Smooth muscle cell (in vitro differentiated cells): Measurements from ENCODE around the gene PGK1. TPM values are rescaled to one million over a fixed set of nuclear protein-coding genes. Genes with fewer than 3 reads are reported as not detected.
"Not testable (repeated sequence)": the region's sequence is repeated elsewhere in the genome, so short reads cannot be mapped to it uniquely, and the experiment has no call there.

Experiments
- DNase-seq: peaks from one replicate; lab custom pipeline; 2025; ENCODE audit not compliant: unreplicated experiment; lab: John Stamatoyannopoulos, UW
- H2AFZ ChIP-seq: fragments of 200-600 bp; sonication (generic); 2 replicates; pipeline ENCODE4 v1.6.0; 2016; ENCODE audit warnings: antibody characterized with exemption, low read depth, mild to moderate bottlenecking
- H3F3A ChIP-seq: fragments of 200-600 bp; sonication (generic); 2 replicates; pipeline ENCODE4 v1.6.0; 2017; ENCODE audit warnings: antibody characterized with exemption, low read depth
- H3K27ac ChIP-seq: fragments of 200-600 bp; sonication (generic); 2 replicates; pipeline ENCODE4 v1.5.1; 2016; ENCODE audit warnings: low read depth, mild to moderate bottlenecking
- H3K27me3 ChIP-seq: fragments of 200-600 bp; sonication (generic); 2 replicates; pipeline ENCODE4 v1.6.1; 2016; ENCODE audit warnings: low read depth, mild to moderate bottlenecking
- H3K36me3 ChIP-seq: fragments of 200-600 bp; sonication (generic); 2 replicates; pipeline ENCODE4 v1.5.1; 2016; ENCODE audit warnings: low read depth
- H3K4me1 ChIP-seq: fragments of 200-600 bp; sonication (generic); 2 replicates; pipeline ENCODE4 v1.5.1; 2016; ENCODE audit warnings: low read depth
- H3K4me2 ChIP-seq: fragments of 200-600 bp; sonication (generic); 2 replicates; pipeline ENCODE4 v1.6.0; 2016; ENCODE audit warnings: mild to moderate bottlenecking
- H3K4me3 ChIP-seq: fragments of 200-600 bp; sonication (generic); 2 replicates; pipeline ENCODE4 v1.5.1; 2016; ENCODE audit warnings: mild to moderate bottlenecking
- H3K79me2 ChIP-seq: fragments of 200-600 bp; sonication (generic); 2 replicates; pipeline ENCODE4 v1.6.0; 2016; ENCODE audit warnings: low read depth, mild to moderate bottlenecking
- H3K9ac ChIP-seq: fragments of 200-600 bp; sonication (generic); 2 replicates; pipeline ENCODE4 v1.6.0; 2016; ENCODE audit warnings: low read depth
- H3K9me3 ChIP-seq: fragments of 200-600 bp; sonication (generic); replicated peaks from 2 replicates; pipeline ENCODE4 v1.5.1; 2016; ENCODE audit warnings: low read depth
- H4K20me1 ChIP-seq: fragments of 200-600 bp; sonication (generic); 2 replicates; pipeline ENCODE4 v1.6.0; 2016; ENCODE audit warnings: low read depth
- WGBS: methylation state at CpG from one replicate; pipeline ENCODE4 v1.1.7; 2016; ENCODE audit warnings: low lambda C conversion rate; 5-methylcytosine and 5-hydroxymethylcytosine counted together
- polyA plus RNA-seq: library from polyadenylated mRNA; unstranded; fragments of >200 nt; fragmentation: Nextera tagmentation; extraction: Ambion mirVana; gene quantifications from 2 replicates; pipeline ENCODE4 v1.2.1, GENCODE V29; 2016
- total RNA-seq: library from RNA; depleted of rRNA; stranded (reverse); fragments of >200 nt; gene quantifications from 2 replicates; pipeline ENCODE4 v1.2.3, GENCODE V29; 2014
- TF ChIP-seq, protein P1 (sequence below): fragments of 200-600 bp; sonication (generic); IDR thresholded peaks from 2 replicates; pipeline ENCODE4 v1.5.1; 2017; ENCODE audit warnings: borderline replicate concordance, mild to moderate bottlenecking, antibody characterized with exemption; ENCODE audit not compliant: insufficient read depth, poor library complexity, severe bottlenecking

Gene PGK1
- total and polyA plus RNA-seq, 2 experiments from 2014 or later: 460 to 807 TPM

DNA sequence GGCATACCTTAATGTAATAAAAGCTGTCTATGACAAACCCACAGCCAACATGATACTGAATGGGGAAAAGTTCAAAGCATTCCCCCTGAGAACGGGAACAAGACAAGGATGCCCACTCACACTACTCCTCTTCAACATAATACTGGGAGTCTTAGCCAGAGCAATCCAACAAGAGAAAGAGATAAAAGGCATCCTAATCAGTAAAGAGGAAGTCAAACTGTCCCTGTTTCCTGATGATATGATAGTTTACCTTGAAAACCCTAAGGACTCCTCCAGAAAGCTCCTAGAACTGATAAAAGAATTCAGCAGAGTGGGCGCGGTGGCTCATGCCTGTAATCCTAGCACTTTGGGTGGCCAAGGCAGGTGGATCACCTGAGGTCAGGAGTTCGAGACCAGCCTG is 59.1 kb downstream of the PGK1 start:
- not testable (repeated sequence) for H3K36me3 ChIP-seq, H2AFZ ChIP-seq, H3K79me2 ChIP-seq, DNase-seq, H3K27me3 ChIP-seq, H3K9ac ChIP-seq, H3F3A ChIP-seq, H3K4me1 ChIP-seq, H3K9me3 ChIP-seq, H3K4me2 ChIP-seq, H3K4me3 ChIP-seq, H3K27ac ChIP-seq, H4K20me1 ChIP-seq
- 87% methylated on average over 4 of the region's 4 CpGs for WGBS

DNA sequence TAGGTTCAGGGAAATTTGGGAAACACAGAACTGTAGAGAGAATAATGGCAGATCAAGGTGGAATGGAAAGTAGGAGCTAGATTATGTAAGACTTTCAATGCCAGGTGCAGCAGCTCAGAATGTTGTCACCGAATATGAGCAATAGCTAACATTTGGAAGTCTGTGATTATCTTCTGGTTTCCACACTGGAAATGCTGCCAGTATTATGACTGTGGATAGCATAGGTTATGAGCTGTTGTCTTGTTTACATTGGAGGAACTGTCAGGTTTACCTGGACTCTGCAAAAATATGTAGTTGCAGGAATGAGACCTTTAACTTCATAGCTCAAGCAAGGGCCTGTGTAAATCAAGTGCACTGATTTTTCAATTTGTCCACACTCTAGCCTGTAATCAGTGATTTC is 61.4 kb downstream of the PGK1 start:
- no peaks in the 10 kb centered on the region for H3K27me3 ChIP-seq
- no peaks in the 10 kb centered on the region for H3K4me1 ChIP-seq
- H4K20me1 ChIP-seq: no peaks in the 10 kb centered on the region
- H2AFZ ChIP-seq: no peak overlapping the region
- H3K9me3 ChIP-seq: no peaks in the 10 kb centered on the region
- H3K4me2 ChIP-seq: no peak overlapping the region
- no peaks in the 10 kb centered on the region for H3F3A ChIP-seq
- H3K79me2 ChIP-seq: no peaks in the 10 kb centered on the region
- DNase-seq: no peak
- H3K36me3 ChIP-seq: no peaks in the 10 kb centered on the region
- no peak overlapping the region for H3K27ac ChIP-seq
- WGBS: 78% methylated on average over 1 of the region's 1 CpG
- H3K4me3 ChIP-seq: no peak overlapping the region
- TF ChIP-seq, protein P1, sequence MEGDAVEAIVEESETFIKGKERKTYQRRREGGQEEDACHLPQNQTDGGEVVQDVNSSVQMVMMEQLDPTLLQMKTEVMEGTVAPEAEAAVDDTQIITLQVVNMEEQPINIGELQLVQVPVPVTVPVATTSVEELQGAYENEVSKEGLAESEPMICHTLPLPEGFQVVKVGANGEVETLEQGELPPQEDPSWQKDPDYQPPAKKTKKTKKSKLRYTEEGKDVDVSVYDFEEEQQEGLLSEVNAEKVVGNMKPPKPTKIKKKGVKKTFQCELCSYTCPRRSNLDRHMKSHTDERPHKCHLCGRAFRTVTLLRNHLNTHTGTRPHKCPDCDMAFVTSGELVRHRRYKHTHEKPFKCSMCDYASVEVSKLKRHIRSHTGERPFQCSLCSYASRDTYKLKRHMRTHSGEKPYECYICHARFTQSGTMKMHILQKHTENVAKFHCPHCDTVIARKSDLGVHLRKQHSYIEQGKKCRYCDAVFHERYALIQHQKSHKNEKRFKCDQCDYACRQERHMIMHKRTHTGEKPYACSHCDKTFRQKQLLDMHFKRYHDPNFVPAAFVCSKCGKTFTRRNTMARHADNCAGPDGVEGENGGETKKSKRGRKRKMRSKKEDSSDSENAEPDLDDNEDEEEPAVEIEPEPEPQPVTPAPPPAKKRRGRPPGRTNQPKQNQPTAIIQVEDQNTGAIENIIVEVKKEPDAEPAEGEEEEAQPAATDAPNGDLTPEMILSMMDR: no peak
- no peak overlapping the region for H3K9ac ChIP-seq

- Histone ChIP-seq H3K9ac (no peak overlapping the region), H3K4me3 (no peak overlapping the region), H3K9me3 (no peaks in the 10 kb centered on the region), H3K4me1 (no peaks in the 10 kb centered on the region), H3K79me2 (no peaks in the 10 kb centered on the region), H3K36me3 (no peaks in the 10 kb centered on the region), H3K27ac (no peak overlapping the region), H3F3A (no peaks in the 10 kb centered on the region), H3K27me3 (no peaks in the 10 kb centered on the region), H2AFZ (no peak overlapping the region), H3K4me2 (no peak overlapping the region), H4K20me1 (no peaks in the 10 kb centered on the region)
- TF ChIP-seq, protein P1: no peak
- no peak for DNase-seq
Observed at GRCh38 chrX:78168065-78168464, 64.0 kb downstream of the PGK1 start.

Other genes starting within 250 kb of the PGK1 start
- 122 and 129 TPM in 2 replicates for gene MAGT1, start 208.8 kb upstream of the PGK1 start, total RNA-seq
- 39.3 and 48.0 TPM in 2 replicates for gene MAGT1, start 208.8 kb upstream of the PGK1 start, polyA plus RNA-seq
- 503 and 535 TPM in 2 replicates for gene COX7B, start 204.8 kb upstream of the PGK1 start, total RNA-seq
- 448 and 483 TPM in 2 replicates for gene COX7B, start 204.8 kb upstream of the PGK1 start, polyA plus RNA-seq
- 20.5 and 24.4 TPM in 2 replicates for gene ATP7A, start 193.6 kb upstream of the PGK1 start, total RNA-seq
- gene ATP7A, start 193.6 kb upstream of the PGK1 start, polyA plus RNA-seq: 4.2 and 7.2 TPM in 2 replicates
- not detected in 2 replicates for gene PGAM4, start 134.6 kb upstream of the PGK1 start, total RNA-seq
- gene PGAM4, start 134.6 kb upstream of the PGK1 start, polyA plus RNA-seq: not detected in 2 replicates
- 27.7 and 28.8 TPM in 2 replicates for gene TAF9B, start 35.4 kb downstream of the PGK1 start, total RNA-seq
- gene TAF9B, start 35.4 kb downstream of the PGK1 start, polyA plus RNA-seq: 12.3 and 15.9 TPM in 2 replicates
- 4.4 and 6.0 TPM in 2 replicates for gene CYSLTR1, start 223.4 kb downstream of the PGK1 start, total RNA-seq
- 2.1 and 3.4 TPM in 2 replicates for gene CYSLTR1, start 223.4 kb downstream of the PGK1 start, polyA plus RNA-seq